ENCODE results near the gene GGCT. TPM values are rescaled to one million over a fixed set of nuclear protein-coding genes. Genes with fewer than 3 reads are reported as not detected.

Gene GGCT
- total RNA-seq, 2 experiments from 2014 or later: 91.4 to 93.3 TPM

DNA sequence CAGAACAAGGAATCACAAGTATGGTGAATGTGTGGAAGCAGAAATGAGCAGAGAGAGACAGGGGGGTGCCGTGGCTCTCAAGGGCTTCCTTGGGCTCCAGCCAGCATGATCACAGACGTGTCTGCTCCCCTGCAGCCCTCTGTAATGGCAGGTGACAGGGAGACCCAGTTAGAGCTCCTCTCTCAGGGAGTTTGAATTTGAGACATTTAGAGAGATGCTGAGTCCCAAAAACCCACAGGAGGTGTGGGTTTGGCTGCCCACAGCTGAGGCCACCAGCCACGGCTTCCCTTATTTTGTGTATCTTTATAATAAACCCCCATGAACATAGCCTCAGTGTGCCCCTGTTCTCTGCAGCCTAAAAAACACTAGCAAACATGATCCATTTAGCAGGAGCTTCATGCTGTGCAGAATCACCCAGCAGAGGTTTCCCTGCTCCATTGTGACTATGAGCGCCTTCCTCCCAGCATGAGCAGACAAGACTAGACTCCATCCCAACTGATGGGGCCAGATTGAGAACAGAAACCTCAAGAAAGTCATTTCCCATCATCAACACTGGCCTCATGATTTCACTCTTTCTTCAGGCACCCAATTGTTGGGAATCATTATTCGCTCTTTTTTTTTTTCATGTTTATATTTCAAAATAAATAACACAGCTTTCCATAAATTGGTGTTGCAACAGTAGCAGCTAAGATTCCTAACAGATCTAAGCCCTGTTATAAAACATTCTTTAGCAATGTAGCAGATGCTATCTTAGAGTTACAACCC lies 39.4 kb downstream of the GGCT start:
- Mint-ChIP-seq H3K4me3 (no peak overlapping the region), H3K27ac (no peak overlapping the region), H3K27me3 (no peaks in the 10 kb centered on the region), H3K9me3 (no peaks in the 10 kb centered on the region), H3K4me1 (peaks cover 33% of the 10 kb centered on the region), H3K36me3 (peaks cover 4% of the 10 kb centered on the region)
- no peak for DNase-seq

DNA sequence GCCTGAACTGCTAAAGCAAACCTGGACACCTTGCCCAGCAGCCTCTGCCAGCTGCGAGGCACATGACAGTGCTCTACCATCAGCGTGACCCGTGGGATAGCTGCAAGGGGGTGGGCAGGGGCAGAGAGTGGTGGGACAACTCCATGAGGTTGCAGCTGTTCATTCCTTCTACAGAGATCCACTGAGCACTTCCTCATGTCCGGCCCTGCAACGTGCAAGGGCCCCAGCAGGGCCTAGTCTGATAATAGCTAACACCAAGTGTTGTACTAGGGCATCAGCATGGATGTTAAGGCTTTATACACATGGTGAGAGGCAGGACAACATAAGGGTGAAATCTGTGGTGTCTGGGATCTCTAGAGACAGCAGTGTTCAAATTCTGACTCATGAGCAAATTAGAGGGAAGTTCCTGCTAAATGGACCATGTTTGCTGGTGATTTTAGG lies 40.4 kb downstream of the GGCT start:
- Mint-ChIP-seq H3K27ac (no peak overlapping the region), H3K27me3 (no peaks in the 10 kb centered on the region), H3K4me3 (no peak overlapping the region)

DNA sequence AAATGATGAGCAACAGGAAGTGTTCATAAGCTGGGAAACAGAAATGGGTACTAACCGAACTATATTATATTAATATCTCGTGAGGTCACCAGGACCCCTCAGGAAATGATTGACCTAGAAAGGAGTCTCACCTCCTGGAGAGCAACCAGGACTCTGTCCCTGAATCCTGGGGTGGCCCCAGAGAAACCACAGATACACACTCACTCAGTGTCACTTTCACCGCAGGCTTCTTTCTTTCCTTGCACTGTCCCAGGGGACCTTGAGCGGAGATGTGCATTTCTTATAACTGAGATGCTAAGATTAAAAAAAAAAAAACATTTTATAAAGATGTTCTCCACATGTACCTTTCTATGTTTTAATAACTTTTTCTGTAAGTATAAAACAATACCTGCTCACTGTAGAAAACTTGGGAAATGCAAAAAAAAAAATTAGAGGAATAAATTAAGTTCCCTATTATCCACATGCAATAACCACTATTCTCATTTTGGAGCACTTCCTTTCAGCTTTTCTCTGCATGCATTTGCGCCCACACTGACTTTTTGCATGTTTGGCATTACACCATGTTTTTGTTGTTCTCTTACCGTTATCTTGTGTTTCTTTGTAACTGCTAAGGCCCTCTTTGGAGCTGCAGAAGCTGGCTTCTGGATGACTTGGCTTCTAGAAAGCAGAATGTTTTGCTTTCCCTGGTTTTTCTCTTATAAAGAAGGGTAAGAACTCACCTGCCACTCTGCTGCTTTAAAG lies 41.1 kb downstream of the GGCT start:
- Mint-ChIP-seq H3K27me3 (no peaks in the 10 kb centered on the region), H3K36me3 (peaks cover 3% of the 10 kb centered on the region), H3K9me3 (no peaks in the 10 kb centered on the region), H3K27ac (no peak overlapping the region), H3K4me3 (no peak overlapping the region), H3K4me1 (peaks cover 22% of the 10 kb centered on the region)
- no peak for DNase-seq

More for the DNA sequence above, 40.4 kb downstream of the GGCT start:
- peaks cover 29% of the 10 kb centered on the region for H3K4me1 Mint-ChIP-seq
- no peaks in the 10 kb centered on the region for H3K9me3 Mint-ChIP-seq
- DNase-seq: no peak
- peaks cover 3% of the 10 kb centered on the region for H3K36me3 Mint-ChIP-seq

DNA sequence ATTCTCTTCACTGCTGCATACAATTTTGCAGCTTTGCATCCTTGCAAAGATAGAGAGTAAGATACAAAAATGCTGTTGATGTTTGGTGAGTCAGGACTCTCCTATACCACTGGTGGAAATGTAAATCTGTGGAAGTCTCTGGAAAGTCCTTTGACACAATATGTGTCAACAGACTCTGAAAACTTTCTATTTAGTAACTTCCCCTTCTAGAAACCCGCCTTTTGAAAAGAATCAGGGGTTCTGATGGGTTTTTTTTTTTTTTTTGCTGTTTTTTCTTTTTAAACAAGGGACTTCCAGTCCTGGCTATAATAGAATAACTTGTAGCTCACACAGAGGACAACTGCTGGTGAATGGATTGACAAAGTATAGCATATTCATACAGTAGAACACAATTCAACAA lies 42.5 kb downstream of the GGCT start:
- Mint-ChIP-seq H3K27me3 (no peaks in the 10 kb centered on the region), H3K36me3 (peaks cover 1% of the 10 kb centered on the region), H3K27ac (no peak overlapping the region), H3K4me1 (peaks cover 15% of the 10 kb centered on the region), H3K9me3 (no peaks in the 10 kb centered on the region), H3K4me3 (no peak overlapping the region)
- no peak for DNase-seq

DNA sequence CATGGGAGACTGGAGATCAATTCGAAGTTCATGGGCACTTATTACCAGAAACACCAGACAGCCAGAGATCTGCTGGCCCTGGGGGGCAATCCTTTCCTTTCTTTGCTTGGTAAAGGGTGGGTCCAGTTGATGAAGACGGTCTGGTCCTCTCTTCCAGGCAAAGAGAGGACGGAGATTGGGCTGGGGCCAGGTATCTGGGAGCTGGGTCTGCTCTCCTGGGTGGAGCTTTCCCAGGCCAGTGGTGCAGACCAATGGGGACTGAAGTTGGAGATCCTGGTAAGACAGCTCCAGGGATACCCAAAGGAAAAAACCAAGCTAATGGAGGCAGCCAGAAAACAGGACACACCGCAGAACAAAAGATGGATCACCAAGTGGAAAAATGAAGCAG lies 44.4 kb downstream of the GGCT start:
- Mint-ChIP-seq H3K4me3 (no peak overlapping the region), H3K27me3 (no peaks in the 10 kb centered on the region), H3K4me1 (peaks cover 5% of the 10 kb centered on the region), H3K36me3 (peaks cover 1% of the 10 kb centered on the region), H3K9me3 (no peaks in the 10 kb centered on the region), H3K27ac (no peak overlapping the region)
- no peak for DNase-seq

DNA sequence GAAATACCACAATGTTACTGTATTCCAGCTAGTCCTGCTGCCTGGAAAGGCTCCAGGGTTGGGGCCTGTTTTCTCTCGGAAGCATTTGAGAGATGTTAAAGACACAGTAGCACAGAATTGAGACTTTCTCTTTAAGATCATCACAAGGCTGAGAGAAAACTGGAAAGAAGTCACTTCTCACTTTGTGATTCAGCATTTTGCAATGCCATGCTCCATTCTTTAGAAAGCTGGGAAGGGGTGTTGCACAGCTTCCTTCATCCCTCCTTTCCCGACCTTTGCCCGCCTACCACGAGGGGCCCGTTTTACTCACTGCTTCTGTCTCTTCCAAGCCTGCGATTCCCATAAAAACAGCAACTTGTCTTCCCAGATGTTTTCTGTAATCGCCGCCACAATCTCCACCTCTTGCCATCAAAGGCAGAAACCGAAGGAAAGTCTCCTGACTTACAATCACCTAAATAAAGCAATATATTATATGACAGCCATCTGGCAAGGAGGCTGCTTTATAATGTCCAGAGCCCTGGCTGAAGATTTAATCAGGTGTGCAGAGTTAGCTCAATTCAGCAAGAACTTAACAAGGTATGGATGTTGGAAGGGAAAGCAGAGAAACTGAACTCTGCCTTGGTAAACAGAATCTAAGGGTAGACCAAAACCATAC lies 44.9 kb downstream of the GGCT start:
- no peaks in the 10 kb centered on the region for H3K9me3 Mint-ChIP-seq
- H3K4me3 Mint-ChIP-seq: no peak overlapping the region
- peaks cover 4% of the 10 kb centered on the region for H3K4me1 Mint-ChIP-seq
- H3K36me3 Mint-ChIP-seq: peaks cover 1% of the 10 kb centered on the region
- no peak overlapping the region for H3K27ac Mint-ChIP-seq
- DNase-seq: no peak
- H3K27me3 Mint-ChIP-seq: no peaks in the 10 kb centered on the region

DNA sequence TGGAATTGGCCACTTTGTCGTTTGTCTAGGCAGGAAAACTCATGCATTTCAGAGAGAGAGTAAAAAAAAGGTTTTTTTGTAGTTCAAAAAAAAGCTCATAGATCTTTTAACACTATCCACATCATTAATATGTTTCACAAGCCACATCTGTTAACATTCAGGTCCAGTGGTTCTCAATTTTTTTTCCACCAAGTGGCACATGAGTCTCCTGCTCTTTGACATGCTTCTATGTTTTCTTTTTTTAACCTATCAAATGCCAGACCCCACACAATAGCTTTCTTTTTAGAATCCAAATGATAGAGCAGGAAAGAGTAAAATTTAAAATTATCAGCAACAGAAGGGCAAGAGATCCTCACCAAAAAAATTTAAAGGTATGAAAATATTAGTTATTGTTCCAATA lies 46.3 kb downstream of the GGCT start:
- Mint-ChIP-seq H3K9me3 (no peaks in the 10 kb centered on the region), H3K4me3 (no peak overlapping the region), H3K27ac (no peak overlapping the region), H3K27me3 (no peaks in the 10 kb centered on the region), H3K36me3 (no peaks in the 10 kb centered on the region), H3K4me1 (no peaks in the 10 kb centered on the region)
- DNase-seq: no peak

DNA sequence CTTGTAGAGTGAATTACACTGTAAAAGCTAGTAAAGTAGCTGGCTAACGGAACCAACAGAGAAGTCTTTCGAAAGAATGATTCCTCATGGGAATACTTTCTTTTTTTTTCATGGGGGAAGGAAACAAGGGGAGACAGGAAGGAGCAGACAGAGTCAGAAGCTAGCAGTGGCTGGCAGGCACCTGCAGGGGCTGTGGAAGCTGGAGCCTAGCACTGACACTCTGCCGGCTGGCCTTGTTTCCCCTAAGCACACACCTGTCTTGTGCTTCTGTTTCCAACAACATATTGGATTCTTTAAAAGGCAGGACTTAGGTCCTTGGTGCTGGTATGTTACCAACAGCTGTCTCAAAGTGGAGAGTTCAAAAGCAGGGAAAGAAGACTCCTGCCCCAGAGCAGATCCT lies 50.7 kb downstream of the GGCT start:
- Mint-ChIP-seq H3K4me1 (no peaks in the 10 kb centered on the region), H3K4me3 (no peak overlapping the region), H3K27ac (no peak overlapping the region), H3K36me3 (peaks cover 4% of the 10 kb centered on the region), H3K27me3 (no peaks in the 10 kb centered on the region), H3K9me3 (no peaks in the 10 kb centered on the region)
- DNase-seq: no peak

DNA sequence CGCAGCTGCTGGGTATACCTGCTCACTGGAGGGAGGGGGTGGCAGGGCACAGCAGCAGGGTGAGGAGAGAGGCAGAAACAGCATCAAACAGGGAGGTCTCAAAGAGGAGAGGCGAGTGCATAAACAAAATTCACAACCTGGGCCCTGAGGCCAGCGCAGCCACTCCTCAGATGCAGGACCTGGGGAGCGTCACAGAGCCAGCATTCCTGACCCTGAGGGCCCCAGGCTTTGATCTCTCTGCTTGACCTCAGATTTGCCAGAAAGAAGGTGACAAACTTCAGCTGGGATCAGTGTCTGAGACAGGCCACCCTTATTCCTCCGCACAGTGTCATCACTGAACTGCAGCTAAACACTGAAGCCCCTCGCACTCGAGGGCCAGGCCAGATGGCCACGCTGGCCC lies 51.6 kb downstream of the GGCT start:
- H3K36me3 Mint-ChIP-seq: peaks cover 6% of the 10 kb centered on the region
- no peaks in the 10 kb centered on the region for H3K4me1 Mint-ChIP-seq
- H3K27ac Mint-ChIP-seq: no peak overlapping the region
- no peaks in the 10 kb centered on the region for H3K9me3 Mint-ChIP-seq
- DNase-seq: no peak
- H3K27me3 Mint-ChIP-seq: no peaks in the 10 kb centered on the region
- no peak overlapping the region for H3K4me3 Mint-ChIP-seq

DNA sequence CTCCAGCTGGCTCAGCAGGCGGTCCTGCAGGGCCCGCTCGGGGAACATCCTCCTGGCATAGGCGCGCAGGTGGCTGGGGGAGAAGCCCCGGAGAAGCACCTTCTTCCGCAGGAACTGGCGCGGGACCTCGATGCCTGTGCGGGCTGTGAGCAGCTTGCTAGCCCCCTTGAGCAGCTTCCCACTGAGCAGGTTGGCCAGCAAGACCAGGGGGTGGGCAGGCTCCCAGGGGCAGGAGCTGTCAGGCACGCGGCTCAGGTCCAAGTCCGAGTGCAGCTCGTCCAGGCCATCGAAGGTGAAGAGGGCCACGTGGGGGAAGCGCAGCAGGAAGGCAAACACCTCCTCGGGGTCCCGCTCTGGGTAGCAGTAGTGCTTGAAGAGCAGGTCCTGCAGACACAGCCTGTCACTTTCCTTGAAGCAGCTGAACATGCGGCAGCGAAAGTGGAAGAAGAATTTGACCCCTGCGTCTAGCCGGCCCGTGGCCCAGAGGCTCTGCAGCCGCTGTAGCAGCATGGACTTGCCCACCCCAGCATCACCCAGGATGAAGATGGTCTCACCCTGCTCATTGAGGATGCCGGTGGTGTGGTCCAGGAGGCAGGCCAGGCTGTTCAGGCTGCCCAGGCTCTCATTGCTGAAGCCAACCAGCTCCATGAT lies 52.2 kb downstream of the GGCT start:
- Mint-ChIP-seq H3K4me3 (no peak overlapping the region), H3K9me3 (no peaks in the 10 kb centered on the region), H3K36me3 (peaks cover 8% of the 10 kb centered on the region), H3K4me1 (no peaks in the 10 kb centered on the region), H3K27me3 (no peaks in the 10 kb centered on the region), H3K27ac (no peak overlapping the region)
- DNase-seq: no peak

DNA sequence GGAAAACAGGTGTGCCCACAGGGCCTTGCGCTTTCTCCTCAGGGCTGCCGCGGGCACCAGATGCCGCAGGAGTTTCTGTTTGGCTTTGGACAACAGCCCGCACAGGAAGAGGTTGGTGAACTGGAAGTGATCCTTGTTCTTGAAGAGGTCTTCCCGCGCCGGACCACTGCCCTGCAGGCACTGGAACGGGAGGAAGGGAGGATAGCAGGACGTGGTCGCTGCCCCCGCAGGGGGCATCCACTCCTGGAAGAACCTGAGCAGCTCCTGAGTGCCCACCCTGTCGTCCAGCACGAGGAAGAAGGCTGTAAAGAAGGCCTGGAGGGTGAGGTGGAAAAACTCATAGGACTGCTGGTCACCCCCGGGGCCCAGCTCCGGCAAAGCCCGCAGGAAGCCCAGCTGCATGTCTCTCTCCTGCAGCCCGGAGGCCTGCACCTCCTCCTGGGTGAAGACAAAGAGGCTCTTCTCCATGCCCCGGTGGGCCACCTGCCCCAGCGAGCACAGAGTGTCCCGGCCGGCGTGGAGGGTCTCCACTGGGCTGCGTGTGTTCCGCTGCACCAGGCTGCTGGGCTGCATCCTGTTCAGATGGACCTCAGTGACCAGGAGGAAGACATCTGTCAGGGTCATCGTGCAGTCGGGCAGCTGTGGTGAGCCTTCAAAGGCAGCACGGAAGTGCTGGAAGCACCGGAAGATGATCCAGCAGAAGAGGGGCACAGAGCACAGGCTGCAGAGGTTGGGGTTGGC lies 52.9 kb downstream of the GGCT start:
- H3K9me3 Mint-ChIP-seq: no peaks in the 10 kb centered on the region
- peaks cover 8% of the 10 kb centered on the region for H3K36me3 Mint-ChIP-seq
- no peaks in the 10 kb centered on the region for H3K27me3 Mint-ChIP-seq
- no peak overlapping the region for H3K27ac Mint-ChIP-seq
- H3K4me3 Mint-ChIP-seq: no peak overlapping the region
- H3K4me1 Mint-ChIP-seq: no peaks in the 10 kb centered on the region
- DNase-seq: no peak

DNA sequence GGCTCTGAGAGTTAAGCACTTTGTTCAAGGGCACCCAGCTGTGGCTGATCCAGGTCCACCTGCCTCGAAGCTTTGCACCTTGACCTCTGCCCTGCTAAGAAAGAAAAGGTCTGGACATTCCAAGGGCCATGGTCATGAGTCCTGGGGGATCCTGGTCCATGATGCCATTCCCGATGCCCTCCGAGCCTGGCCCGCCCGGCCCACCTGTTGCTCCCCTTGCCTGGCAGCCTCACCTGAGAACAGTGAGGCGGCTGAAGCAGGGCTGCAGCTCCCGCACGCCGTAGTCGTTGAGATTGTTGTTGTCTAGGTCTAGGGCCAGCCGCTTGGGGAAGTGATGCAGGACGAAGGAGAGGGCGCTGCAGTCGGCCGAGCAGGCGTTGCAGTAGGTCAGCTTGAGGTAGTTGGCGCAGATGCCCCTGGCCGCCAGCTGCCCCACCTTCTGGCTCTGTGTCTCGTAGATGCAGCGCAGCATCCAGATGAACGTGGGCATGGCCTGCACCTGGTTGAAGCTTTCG lies 53.6 kb downstream of the GGCT start:
- H3K27me3 Mint-ChIP-seq: no peaks in the 10 kb centered on the region
- DNase-seq: no peak
- H3K27ac Mint-ChIP-seq: no peak overlapping the region
- peaks cover 9% of the 10 kb centered on the region for H3K36me3 Mint-ChIP-seq
- peaks cover under 1% of the 10 kb centered on the region for H3K4me1 Mint-ChIP-seq
- no peaks in the 10 kb centered on the region for H3K9me3 Mint-ChIP-seq
- H3K4me3 Mint-ChIP-seq: no peak overlapping the region

DNA sequence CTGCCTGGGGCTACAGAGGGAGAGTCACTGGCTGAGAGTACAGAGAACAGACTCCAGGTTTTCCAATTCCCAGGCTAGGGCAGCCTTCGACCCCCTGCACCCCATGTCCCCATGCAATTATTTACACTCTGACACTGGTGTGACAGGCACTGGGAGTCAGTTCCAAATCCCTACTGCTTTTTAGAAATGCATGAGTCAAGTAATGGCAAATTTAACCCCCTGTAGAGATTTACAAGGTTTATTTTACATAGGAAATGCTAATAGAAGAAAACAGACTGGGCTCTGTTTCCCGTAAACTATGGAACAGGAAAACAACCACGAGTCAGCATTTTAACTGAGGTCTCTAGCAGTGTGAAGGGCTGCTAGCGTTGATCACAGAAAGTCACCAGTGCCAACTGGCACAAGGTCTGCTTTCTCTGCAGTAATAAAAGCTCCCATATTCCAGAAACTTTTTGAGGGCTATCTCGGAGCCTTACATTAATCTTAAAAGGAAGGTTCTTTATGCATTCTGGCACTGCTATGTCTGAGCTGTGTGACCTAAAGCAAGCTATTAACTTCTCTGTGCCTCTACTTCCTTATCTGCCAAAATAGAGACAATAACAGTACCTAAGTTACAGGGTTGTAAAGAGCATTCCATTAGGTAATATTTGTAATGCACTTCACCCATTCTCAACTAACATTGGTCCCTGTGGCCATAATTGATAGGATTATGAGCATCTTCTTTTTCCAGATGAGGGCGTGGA lies 54.2 kb downstream of the GGCT start:
- no peak for DNase-seq
- Mint-ChIP-seq H3K4me1 (peaks cover 4% of the 10 kb centered on the region), H3K27ac (no peak overlapping the region), H3K9me3 (no peaks in the 10 kb centered on the region), H3K27me3 (no peaks in the 10 kb centered on the region), H3K4me3 (no peak overlapping the region), H3K36me3 (peaks cover 14% of the 10 kb centered on the region)
